ENCODE measurements around the gene OSBPL8.
"Not testable (repeated sequence)": the region's sequence is repeated elsewhere in the genome, so short reads cannot be mapped to it uniquely, and the experiment has no call there.

The OSBPL8 gene

GRCh38 chr12:76346798-76347420, 212.7 kb downstream of the OSBPL8 start:
- no peak for DNase-seq (ENCODE audit: low read depth)

DNA sequence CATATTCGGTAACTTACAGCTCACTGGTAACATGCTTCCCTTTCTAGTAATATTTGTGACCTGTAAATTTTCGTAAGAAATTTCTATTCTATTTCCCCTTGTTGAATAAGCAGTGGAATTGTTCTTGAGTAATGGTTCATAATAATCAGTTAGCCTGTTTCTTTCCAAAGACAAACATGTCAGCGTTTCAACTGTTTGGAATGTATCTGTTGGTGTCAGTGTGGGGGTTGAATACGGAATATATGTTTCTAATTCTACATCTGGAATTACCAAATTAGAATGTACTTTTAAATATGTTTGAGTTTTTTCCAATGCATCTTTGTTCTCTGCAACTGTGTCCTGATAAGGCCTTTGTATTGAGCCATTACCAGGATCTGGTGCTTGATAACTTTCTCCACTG, 213.3 kb downstream of the OSBPL8 start:
- no peak for DNase-seq (ENCODE audit: low read depth)

DNA sequence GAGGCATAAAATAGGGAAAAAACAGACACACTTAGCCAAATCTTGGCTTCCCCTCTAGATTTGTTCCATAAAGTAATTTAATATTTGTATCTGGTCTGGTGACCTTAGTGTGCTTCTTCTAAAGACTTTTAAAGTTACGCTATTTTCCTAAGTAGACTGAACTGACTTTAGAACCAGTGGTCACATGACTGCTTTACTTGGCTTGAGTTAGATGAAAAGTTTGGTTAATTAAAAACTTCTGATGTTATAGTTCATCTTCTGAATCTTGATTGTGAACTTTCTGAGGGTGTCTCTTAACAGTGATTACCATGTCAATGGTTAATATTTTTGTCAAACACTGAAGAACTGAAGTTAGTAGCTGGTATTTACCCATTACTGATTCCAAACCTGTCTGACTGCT, 214.0 kb downstream of the OSBPL8 start:
- no peak for DNase-seq (ENCODE audit: low read depth)

DNA sequence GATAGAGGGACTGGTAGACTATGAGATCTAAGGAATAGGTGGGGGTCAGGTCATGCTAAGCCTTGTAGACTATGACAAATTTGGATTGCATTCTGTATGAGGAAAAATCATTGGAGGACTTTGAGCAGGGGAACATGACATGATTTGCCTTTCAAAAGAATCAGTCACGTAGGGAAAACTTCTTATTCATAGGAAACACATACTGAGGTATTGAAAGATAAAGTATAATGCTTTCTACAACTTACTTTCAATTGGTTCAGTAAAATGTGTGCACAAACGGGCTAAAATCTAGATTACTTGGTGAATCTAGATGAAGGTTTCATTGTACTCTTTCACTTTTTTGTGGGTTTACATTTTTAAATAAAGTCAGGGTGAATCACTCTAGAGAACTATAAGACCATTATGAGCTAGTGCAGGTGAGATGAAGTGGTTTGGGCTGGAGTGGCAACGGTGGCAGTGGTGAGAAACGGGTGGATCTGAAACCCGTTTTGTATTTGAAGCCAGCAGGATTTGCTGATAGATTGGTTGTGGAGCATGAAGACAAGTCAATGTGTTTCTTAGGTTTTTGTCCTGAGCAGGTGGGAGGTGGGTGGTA, 218.0 kb downstream of the OSBPL8 start:
- no peak for DNase-seq (ENCODE audit: low read depth)

GRCh38 chr12:76340680-76341435, 218.7 kb downstream of the OSBPL8 start:
- DNase-seq (ENCODE audit: low read depth) = no peak

DNA sequence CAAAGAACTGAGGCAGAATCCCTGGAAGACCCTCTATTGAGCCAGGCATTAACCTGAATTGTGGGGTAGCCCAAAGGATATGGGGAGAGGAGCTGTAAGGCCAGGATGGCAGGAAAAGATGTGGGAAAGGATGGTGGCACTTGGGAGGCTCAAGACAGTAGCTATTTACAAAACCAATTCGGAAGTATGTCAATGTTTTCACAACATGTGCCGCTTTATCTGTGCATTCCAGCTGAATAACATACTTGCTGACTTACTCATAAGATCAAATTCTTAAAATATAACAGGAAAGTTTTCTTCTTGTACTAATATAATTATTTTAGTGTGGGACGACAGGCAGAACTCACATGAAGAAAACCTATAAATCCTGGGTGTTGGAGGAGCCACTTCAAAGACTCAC, 222.0 kb downstream of the OSBPL8 start:
- no peak for DNase-seq (ENCODE audit: low read depth)

- no peak for DNase-seq (ENCODE audit: low read depth)
Observed at GRCh38 chr12:76332606-76333005, 227.0 kb downstream of the OSBPL8 start.

- no peak for DNase-seq (ENCODE audit: low read depth)
Observed at GRCh38 chr12:76329606-76330005, 230.0 kb downstream of the OSBPL8 start.

DNA sequence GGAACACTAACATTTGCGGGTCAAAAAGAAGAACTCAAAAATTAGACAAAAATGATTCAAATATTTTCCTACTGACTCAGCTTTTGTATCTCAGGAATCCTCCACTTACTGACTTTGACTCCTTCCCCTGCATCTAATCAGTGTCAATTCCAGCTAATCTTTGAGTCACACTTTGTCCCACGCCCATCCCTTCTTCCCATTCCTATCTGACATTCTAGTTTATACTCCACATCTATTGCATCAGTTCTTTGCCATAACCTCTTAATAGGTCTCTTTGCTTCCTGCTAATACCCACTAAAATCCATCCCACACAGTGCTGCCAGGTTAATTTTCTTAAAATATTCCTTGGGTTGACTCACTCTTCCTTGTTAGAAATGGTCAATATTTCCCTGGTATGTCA, 230.4 kb downstream of the OSBPL8 start:
- no peak for DNase-seq (ENCODE audit: low read depth)

DNA sequence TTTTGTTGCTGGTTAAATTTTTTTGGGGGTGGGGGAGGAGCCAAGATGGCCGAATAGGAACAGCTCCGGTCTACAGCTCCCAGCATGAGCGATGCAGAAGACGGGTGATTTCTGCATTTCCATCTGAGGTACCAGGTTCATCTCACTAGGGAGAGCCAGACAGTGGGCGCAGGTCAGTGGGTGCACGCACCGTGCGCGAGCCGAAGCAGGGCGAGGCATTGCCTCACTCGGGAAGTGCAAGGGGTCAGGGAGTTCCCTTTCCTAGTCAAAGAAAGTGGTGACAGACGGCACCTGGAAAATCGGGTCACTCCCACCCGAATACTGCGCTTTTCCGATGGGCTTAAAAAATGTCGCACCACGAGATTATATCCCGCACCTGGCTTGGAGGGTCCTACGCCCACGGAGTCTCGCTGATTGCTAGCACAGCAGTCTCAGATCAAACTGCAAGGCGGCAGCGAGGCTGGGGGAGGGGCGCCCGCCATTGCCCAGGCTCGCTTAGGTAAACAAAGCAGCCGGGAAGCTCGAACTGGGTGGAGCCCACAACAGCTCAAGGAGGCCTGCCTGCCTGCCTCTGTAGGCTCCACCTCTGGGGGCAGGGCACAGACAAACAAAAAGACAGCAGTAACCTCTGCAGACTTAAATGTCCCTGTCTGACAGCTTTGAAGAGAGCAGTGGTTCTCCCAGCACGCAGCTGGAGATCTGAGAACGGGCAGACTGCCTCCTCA, 239.8 kb downstream of the OSBPL8 start:
- DNase-seq (ENCODE audit: low read depth) = not testable (repeated sequence)

- DNase-seq (ENCODE audit: low read depth) = no peak
Observed at GRCh38 chr12:76318773-76319594, 240.6 kb downstream of the OSBPL8 start.

GRCh38 chr12:76317976-76318375, 241.6 kb downstream of the OSBPL8 start:
- no peak for DNase-seq (ENCODE audit: low read depth)

GRCh38 chr12:76316468-76316867, 243.1 kb downstream of the OSBPL8 start:
- no peak for DNase-seq (ENCODE audit: low read depth)

DNA sequence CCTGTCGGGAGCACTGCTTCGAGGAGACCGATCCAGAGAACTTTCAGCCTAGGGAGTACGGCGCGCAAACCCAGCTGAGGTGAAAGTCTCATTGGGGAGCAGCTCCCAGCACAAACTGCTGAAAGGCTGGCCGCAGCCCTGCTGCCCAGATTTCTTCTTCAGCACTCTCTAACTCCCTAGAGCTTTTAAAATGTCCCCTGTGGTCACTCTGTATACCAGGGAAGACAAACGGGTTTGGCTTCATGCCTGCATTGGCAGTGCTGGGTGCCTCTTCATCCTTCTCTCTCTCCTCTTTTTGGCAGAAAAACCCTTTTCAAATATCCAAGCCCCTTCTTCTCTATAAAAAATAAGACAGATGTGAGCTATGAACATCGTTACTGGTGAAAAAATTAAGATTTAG, 246.3 kb downstream of the OSBPL8 start:
- no peak for DNase-seq (ENCODE audit: low read depth)

DNA sequence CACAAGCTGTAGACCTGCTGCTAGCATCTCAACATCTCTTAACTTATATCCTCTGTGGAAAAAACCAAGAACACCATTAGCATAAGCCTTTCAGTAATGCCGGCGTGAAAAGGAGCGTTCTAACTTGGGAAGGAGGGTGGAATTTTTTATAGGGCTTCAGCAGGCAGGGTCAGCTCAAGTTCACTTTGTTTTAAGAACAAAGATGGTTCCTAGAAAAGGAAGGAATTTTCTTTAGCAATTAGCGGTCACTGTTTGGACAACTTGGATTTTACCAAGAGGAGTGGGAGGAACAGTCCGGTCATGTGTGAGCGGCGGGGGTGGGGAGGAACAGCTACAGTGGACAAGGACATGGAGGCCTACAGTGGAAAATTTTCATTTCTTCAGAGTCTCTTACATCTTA, 247.3 kb downstream of the OSBPL8 start:
- no peak for DNase-seq (ENCODE audit: low read depth)

DNA sequence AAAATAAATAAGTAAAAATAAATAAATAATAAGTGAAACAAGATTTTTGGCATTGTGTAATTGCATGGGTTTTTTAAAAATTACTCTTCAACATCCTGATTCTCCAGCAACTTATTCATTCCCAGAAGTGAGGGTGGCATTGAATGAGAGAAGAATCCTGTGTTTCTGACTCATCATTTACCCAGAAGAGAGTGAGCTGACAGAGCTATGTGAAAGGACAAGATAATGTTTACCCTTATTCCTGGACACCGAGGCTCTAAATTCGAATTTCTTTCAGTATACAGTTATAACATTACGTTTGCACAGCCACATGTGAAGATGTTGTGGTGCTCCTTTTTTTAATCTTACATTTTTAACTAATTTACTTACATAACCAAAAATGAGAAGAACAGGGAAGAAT, 247.8 kb downstream of the OSBPL8 start:
- no peak for DNase-seq (ENCODE audit: low read depth)

- no peak for DNase-seq (ENCODE audit: low read depth)
Observed at GRCh38 chr12:76310110-76310509, 249.5 kb downstream of the OSBPL8 start.

DNA sequence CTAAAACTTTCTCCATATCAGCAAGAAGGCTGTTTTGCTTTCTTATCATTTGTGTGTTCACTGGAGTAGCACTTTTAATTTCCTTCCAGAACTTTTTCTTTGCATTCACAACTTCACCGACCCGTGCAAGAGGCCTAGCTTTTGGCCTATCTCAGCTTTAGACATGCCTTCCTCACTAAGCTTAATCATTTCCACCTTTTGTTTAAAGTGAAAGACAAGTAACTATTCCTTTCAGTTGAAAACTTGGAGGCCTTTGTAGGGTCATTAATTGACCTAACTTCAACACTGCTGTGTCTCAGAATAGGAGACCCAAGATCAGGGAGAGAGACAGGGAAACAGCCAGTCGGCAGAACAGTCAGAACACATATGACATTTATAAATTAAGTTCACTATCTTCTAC, 250.7 kb downstream of the OSBPL8 start:
- no peak for DNase-seq (ENCODE audit: low read depth)

DNA sequence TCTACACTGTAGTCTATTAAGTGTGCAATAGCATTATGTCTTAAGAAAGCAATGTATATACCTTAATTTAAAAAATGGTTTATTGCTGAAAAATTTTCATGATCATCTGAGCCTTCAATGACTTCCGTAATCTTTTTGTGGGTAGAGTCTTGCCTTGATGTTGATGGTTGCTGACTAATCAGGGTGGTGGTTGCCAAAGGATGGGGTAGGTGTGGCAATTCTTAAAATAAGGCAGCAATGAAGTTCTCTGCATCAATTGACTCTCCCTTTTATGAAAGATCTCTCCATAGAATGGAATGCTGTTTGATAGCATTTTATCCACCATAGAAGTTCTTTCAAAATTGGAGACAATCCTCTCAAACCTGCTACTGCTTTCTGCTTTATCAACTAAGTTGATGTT, 252.5 kb downstream of the OSBPL8 start:
- DNase-seq (ENCODE audit: low read depth) = no peak

- no peak for DNase-seq (ENCODE audit: low read depth)
Observed at GRCh38 chr12:76303989-76304460, 255.5 kb downstream of the OSBPL8 start.

GRCh38 chr12:76303365-76303764, 256.2 kb downstream of the OSBPL8 start:
- no peak for DNase-seq (ENCODE audit: low read depth)
